BE2C (cell line): ENCODE data around the gene DAO.

Source experiments
- DNase-seq: peaks from one replicate; pipeline ENCODE4 v3.0.0-alpha.2; 2020
- H3K27me3 ChIP-seq: fragments of 250-450 bp; sonication (Bioruptor Pico); 2 replicates; pipeline ENCODE4 v1.5.1; 2020; ENCODE audit warnings: mild to moderate bottlenecking
- H3K36me3 ChIP-seq: fragments of 250-450 bp; sonication (Bioruptor Pico); 2 replicates; pipeline ENCODE4 v1.5.1; 2020; ENCODE audit warnings: mild to moderate bottlenecking
- H3K4me1 ChIP-seq: fragments of 250-450 bp; sonication (Bioruptor Pico); 2 replicates; pipeline ENCODE4 v1.5.1; 2020
- H3K4me3 ChIP-seq: 2 replicates; pipeline ENCODE4 v1.5.1; 2011; ENCODE audit warnings: low read depth, low read length
- H3K9me3 ChIP-seq: fragments of 250-450 bp; sonication (Bioruptor Pico); 2 replicates; pipeline ENCODE4 v1.5.1; 2020
- TF ChIP-seq, protein P1 (sequence below): IDR thresholded peaks from 2 replicates; pipeline ENCODE4 v1.5.1; 2012; ENCODE audit warnings: mild to moderate bottlenecking, low read depth, low read length

The DAO gene

DNA sequence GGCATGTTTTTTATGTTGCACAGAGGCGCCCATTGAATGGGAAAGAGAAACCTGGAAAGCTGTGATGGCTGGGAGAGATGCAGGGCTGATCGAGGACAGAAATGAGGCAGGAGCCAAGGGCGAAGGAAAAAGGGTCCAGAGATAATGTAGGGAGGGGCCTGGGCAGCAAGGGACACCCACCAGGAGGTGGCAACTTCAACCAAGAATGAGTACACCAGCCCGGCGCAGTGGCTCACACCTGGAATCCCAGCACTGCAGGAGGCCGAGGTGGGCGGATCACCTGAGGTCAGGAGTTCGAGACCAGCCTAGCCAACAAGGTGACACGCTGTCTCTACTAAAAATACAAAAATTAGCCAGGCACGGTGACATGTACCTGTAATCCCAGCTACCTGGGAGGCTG is 26.5 kb upstream of the DAO start:
- TF ChIP-seq, protein P1, sequence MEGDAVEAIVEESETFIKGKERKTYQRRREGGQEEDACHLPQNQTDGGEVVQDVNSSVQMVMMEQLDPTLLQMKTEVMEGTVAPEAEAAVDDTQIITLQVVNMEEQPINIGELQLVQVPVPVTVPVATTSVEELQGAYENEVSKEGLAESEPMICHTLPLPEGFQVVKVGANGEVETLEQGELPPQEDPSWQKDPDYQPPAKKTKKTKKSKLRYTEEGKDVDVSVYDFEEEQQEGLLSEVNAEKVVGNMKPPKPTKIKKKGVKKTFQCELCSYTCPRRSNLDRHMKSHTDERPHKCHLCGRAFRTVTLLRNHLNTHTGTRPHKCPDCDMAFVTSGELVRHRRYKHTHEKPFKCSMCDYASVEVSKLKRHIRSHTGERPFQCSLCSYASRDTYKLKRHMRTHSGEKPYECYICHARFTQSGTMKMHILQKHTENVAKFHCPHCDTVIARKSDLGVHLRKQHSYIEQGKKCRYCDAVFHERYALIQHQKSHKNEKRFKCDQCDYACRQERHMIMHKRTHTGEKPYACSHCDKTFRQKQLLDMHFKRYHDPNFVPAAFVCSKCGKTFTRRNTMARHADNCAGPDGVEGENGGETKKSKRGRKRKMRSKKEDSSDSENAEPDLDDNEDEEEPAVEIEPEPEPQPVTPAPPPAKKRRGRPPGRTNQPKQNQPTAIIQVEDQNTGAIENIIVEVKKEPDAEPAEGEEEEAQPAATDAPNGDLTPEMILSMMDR = no peak
- no peak for DNase-seq
- Histone ChIP-seq H3K4me3 (no peak overlapping the region), H3K9me3 (no peaks in the 10 kb centered on the region), H3K27me3 (no peaks in the 10 kb centered on the region), H3K4me1 (no peaks in the 10 kb centered on the region), H3K36me3 (peaks cover 7% of the 10 kb centered on the region)

DNA sequence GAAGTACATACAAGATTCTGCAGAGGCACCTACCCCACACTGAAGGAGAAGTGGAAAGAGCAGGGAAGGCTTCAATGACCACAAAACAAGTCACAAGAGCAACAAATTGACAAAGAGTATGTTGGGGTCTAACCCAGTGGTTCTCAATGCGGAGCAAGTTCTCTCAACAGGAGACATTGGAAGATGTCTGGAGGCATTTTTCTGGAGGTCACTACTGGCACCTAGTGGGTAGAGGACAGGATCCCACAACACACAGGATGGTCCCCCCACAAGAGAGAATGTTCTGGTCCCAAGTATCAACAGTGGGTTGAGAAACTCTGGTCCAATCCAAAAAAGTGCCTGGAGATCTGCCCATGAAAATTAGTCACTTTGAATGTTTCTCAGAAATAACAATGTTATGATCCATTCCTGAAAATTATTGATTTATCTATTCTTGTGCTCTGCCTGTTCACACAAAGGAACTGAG is 25.9 kb upstream of the DAO start:
- TF ChIP-seq, protein P1 = peak; percentile 18; the same call in 1 of the 2 replicates
- H3K9me3 ChIP-seq = no peaks in the 10 kb centered on the region
- H3K4me3 ChIP-seq = no peak overlapping the region
- DNase-seq = no peak
- H3K36me3 ChIP-seq = peaks cover 2% of the 10 kb centered on the region
- no peaks in the 10 kb centered on the region for H3K27me3 ChIP-seq
- no peaks in the 10 kb centered on the region for H3K4me1 ChIP-seq

DNA sequence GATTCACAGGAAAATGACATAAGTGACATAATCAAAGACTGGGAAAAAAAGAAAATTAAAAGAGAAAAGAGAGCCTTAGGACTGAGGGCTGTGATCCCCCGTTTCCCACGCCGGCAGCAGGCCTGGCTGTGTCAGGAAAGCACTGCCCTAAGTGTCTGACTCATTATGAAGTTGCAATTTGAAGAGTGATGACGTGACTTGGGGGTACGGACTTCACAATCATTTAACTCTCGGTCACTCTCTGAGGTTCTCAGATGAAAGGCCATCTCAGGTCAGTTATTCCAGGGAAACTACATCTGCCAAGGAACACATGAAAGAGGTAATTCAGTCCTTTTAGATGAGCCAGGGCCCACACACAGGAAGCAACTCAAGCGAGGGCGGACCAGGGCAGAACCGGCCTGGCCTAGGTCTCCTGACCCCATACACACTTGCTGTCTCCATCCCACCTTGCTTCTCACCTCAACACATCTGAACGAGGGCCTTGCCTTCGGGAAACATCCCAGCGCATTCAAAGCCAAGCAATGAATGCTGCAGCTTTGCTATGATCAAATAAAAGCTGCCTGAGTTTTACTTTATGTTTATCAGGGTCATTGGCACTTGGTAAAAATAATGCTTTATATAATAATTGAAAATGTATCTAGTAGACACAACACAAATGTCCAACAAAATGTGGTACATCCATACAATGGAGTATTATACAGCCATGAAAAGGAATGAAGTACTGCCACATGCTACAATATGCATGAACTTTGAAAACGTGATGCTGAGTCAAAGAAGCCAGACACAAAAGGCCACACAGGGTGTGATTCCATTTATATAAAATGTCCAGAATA is 25.2 kb upstream of the DAO start:
- no peak overlapping the region for H3K4me3 ChIP-seq
- no peaks in the 10 kb centered on the region for H3K36me3 ChIP-seq
- H3K27me3 ChIP-seq = no peaks in the 10 kb centered on the region
- H3K9me3 ChIP-seq = no peaks in the 10 kb centered on the region
- no peaks in the 10 kb centered on the region for H3K4me1 ChIP-seq
- TF ChIP-seq, protein P1 = no peak
- no peak for DNase-seq

DNA sequence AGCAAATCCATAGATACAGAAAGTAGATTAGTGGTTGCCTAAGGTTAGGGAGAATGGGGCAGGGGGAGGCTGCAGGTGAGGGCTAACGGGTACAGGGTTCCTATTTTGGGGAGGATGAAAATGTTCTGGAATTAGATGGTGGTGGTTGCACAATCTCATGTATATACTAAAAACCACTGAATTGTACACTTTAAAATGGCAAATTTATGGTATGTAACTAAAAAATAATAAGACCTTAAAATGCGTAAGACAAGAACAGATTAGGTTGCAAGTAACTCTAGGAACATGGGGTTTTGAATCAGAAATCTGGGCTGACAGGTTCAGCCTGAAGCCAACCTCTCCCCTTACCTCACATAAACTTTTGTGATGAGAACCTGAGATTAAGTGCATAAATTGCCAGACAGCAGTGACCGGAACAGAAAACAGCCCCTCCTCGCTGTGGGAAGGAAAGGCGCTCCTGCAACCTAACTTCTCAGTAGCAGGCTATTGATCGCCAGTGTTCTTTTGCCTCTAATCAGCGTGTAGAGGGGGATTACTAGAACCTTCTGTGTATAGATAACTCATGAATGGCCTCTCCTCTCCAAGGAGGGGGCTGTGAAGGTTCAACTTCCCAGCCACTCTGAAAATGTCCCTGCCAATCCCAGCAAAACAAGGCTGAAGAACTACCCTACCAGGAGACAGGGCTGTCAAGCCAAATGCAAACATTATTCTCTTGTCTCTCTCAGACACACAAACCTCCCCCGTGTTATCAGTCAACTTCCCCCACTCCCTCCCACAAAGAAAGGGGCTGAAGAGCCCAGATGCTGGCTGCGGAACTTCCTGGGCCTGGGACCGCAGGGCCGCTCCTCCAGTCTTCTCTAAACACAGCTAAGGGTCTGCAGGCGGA is 24.4 kb upstream of the DAO start:
- H3K27me3 ChIP-seq = no peaks in the 10 kb centered on the region
- H3K4me3 ChIP-seq = peak overlapping the region; percentile 83
- no peaks in the 10 kb centered on the region for H3K9me3 ChIP-seq
- TF ChIP-seq, protein P1 = no peak
- no peak for DNase-seq
- no peaks in the 10 kb centered on the region for H3K36me3 ChIP-seq
- no peaks in the 10 kb centered on the region for H3K4me1 ChIP-seq

DNA sequence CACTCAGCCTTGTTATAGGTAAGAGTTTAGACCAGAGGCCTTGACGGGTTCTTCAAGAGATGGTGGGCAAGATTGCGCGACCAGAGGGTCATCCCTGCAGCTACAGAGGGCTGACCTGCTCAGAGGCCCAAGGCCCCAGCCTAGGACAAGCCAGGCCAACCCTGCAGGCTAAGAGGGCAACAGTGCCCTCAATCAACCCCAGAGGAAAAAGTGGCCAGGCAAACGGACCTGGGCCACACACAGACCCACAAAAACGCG is 23.8 kb upstream of the DAO start:
- Histone ChIP-seq H3K27me3 (no peaks in the 10 kb centered on the region), H3K36me3 (no peaks in the 10 kb centered on the region), H3K4me3 (peak overlapping the region; percentile 83), H3K4me1 (no peaks in the 10 kb centered on the region), H3K9me3 (no peaks in the 10 kb centered on the region)
- DNase-seq = no peak
- TF ChIP-seq, protein P1 = no peak
